ENCODE data around the gene FXYD7. TPM values are rescaled to one million over a fixed set of nuclear protein-coding genes. Genes with fewer than 3 reads are reported as not detected.

FXYD7 gene
- total RNA-seq, 4 donors from 2014 or later: not detected

- 7 to 29% methylated on average over 1 to 5 of the region's 5 CpGs for WGBS, 2 donors
- H3K4me3 ChIP-seq: no peak overlapping the region
- no peak for DNase-seq
- H3K36me3 ChIP-seq: no peaks in the 10 kb centered on the region
- TF ChIP-seq CTCF (IDR thresholded peaks at IDR 0.05) (no peak), POLR2A (IDR thresholded peaks at IDR 0.05) (no peak)
- H3K27ac ChIP-seq: peak overlapping the region; percentile 38 to 87 (median 82)
- no peaks in the 10 kb centered on the region for H3K27me3 ChIP-seq
- H3K4me1 ChIP-seq: peaks cover 5 to 62% (median 20%) of the 10 kb centered on the region in 3 donors
- intact Hi-C loops (cut with DNase I): no loop called here
- no peaks in the 10 kb centered on the region for H3K9me3 ChIP-seq
Observed at GRCh38 chr19:35107545-35107944, 35.5 kb upstream of the FXYD7 start.

- Histone ChIP-seq H3K9me3 (no peaks in the 10 kb centered on the region), H3K4me1 (peaks cover 5 to 74% (median 20%) of the 10 kb centered on the region in 3 donors), H3K27me3 (no peaks in the 10 kb centered on the region), H3K4me3 (no peak overlapping the region), H3K27ac (peak overlapping the region; percentile 82 to 87 (median 85)), H3K36me3 (no peaks in the 10 kb centered on the region)
- intact Hi-C loops (cut with DNase I): no loop called here
- DNase-seq: no peak
- TF ChIP-seq CTCF (IDR thresholded peaks at IDR 0.05) (no peak), POLR2A (IDR thresholded peaks at IDR 0.05) (no peak)
- 77 to 83% methylated on average over 10 to 11 of the region's 11 CpGs for WGBS, 2 donors
Observed at GRCh38 chr19:35108730-35109129, 34.3 kb upstream of the FXYD7 start.

- TF ChIP-seq POLR2A (IDR thresholded peaks at IDR 0.05) (peak in 1 of 4 donors; percentile 23), CTCF (IDR thresholded peaks at IDR 0.05) (no peak)
- WGBS, 2 donors: 34 to 62% methylated on average over 7 to 16 of the region's 22 CpGs
- H3K4me1 ChIP-seq: peaks cover 9 to 82% (median 24%) of the 10 kb centered on the region in 3 donors
Observed at GRCh38 chr19:35109395-35110112, 33.5 kb upstream of the FXYD7 start.

GRCh38 chr19:35110974-35111373 lies 32.1 kb upstream of the FXYD7 start:
- no peak for DNase-seq
- no peak for TF ChIP-seq CTCF (IDR thresholded peaks at IDR 0.05)
- no peak for TF ChIP-seq POLR2A (IDR thresholded peaks at IDR 0.05)
- Histone ChIP-seq H3K36me3 (no peaks in the 10 kb centered on the region), H3K9me3 (no peaks in the 10 kb centered on the region), H3K4me3 (no peak overlapping the region), H3K4me1 (peaks cover 17 to 96% (median 28%) of the 10 kb centered on the region in 3 donors), H3K27me3 (no peaks in the 10 kb centered on the region), H3K27ac (peak overlapping the region; percentile 35 to 87 (median 82))
- 23 to 41% methylated on average over 2 to 9 of the region's 9 CpGs for WGBS, 2 donors
- intact Hi-C loops (cut with DNase I): no loop called here

More at GRCh38 chr19:35109395-35110112, 33.5 kb upstream of the FXYD7 start:
- Histone ChIP-seq H3K4me3 (no peak overlapping the region), H3K9me3 (no peaks in the 10 kb centered on the region), H3K27ac (peak overlapping the region; percentile 82 to 87 (median 85)), H3K27me3 (no peaks in the 10 kb centered on the region), H3K36me3 (no peaks in the 10 kb centered on the region)
- intact Hi-C loops (cut with DNase I): no loop called here
- DNase-seq: no peak

- no peaks in the 10 kb centered on the region for H3K27me3 ChIP-seq
- H3K4me3 ChIP-seq: no peak overlapping the region
- 68 to 78% methylated on average over 10 to 13 of the region's 15 CpGs for WGBS, 2 donors
- peak overlapping the region in 3 of 4 donors; percentile 43 to 93 (median 51) for H3K27ac ChIP-seq
- no peaks in the 10 kb centered on the region for H3K36me3 ChIP-seq
- TF ChIP-seq CTCF (IDR thresholded peaks at IDR 0.05): no peak
- no peak for TF ChIP-seq POLR2A (IDR thresholded peaks at IDR 0.05)
- peaks cover 12 to 96% (median 19%) of the 10 kb centered on the region in 3 donors for H3K4me1 ChIP-seq
- no peaks in the 10 kb centered on the region for H3K9me3 ChIP-seq
- DNase-seq: no peak
- intact Hi-C loops (cut with DNase I): no loop called here
Observed at GRCh38 chr19:35112995-35113688, 29.9 kb upstream of the FXYD7 start.

All from esophagus squamous epithelium (tissue), 5 donors.